ENCODE data around the gene ATXN1. TPM values are rescaled to one million over a fixed set of nuclear protein-coding genes. Genes with fewer than 3 reads are reported as not detected.

ATXN1 gene
- total and polyA plus RNA-seq, 2 of the 8 experiments (the other 6 are each of a cell fraction or from before 2014, with no cell fraction given), result 1.6 to 4.0 TPM

DNA sequence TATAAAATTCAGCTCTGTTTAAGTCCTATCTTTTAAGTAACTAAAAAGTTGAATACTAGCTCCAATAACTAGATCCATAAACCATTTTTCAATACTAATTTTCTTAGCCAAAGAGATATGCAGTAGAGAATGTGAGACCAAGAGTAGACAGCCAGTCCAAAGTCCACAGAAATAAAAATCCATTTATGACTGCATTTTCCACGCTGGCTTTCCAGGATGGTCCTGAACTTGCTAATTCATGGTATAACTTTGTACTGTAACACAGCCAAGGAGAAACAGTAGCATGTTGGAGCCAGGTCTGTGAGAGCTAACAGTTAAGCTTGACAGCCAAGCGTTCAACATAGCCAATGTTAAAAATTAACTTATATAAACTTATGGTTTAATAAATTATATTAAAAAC lies 366.6 kb downstream of the ATXN1 start:
- no peaks in the 10 kb centered on the region for H3K36me3 ChIP-seq (ENCODE audit: control insufficient read depth in 2 of 4, insufficient read depth in 4 of 4, low read length in 3 of 4)
- H2AK5ac ChIP-seq (ENCODE audit: low read depth, low read length), result no peak overlapping the region
- H3K79me1 ChIP-seq (ENCODE audit: low read depth, low read length), result no peaks in the 10 kb centered on the region
- H3K23me2 ChIP-seq (ENCODE audit: low read depth, low read length), result no peaks in the 10 kb centered on the region
- H3K56ac ChIP-seq (replicated peaks; ENCODE audit: insufficient read length, low read depth, low read length), result no peak overlapping the region
- no peaks in the 10 kb centered on the region for H3K27me3 ChIP-seq (replicated peaks in 1 of 4; ENCODE audit: control insufficient read depth in 3 of 4, extremely low read depth in 1 of 4, insufficient read depth in 3 of 4, low read length in 3 of 4)
- H4K5ac ChIP-seq (ENCODE audit: insufficient read length, low read depth, low read length), result no peak overlapping the region
- H3K9ac ChIP-seq (replicated peaks in 1 of 4; ENCODE audit: extremely low read depth in 1 of 4, low read depth in 3 of 4, low read length in 3 of 4), result no peak overlapping the region
- H2BK12ac ChIP-seq (ENCODE audit: low read depth, low read length), result no peak overlapping the region
- WGBS, 2 experiments (ENCODE audit: extremely low coverage in 1 of 2, insufficient coverage in 1 of 2, insufficient read length in 1 of 2, insufficient replicate concordance in 2 of 2, low coverage in 1 of 2, low lambda C conversion rate in 2 of 2, missing lambda C conversion rate in 1 of 2), result 88% methylated on average over 2 of the region's 2 CpGs; no CpG with 5 or more reads in 1 of the 2 experiments
- H4K20me1 ChIP-seq (replicated peaks in 1 of 2; ENCODE audit: control insufficient read depth in 1 of 2, insufficient read depth in 2 of 2, low read length in 2 of 2), result no peaks in the 10 kb centered on the region
- no peak overlapping the region for H3K4me2 ChIP-seq (ENCODE audit: insufficient read depth in 1 of 2, low read depth in 2 of 2, low read length in 2 of 2)
- no peak for TF ChIP-seq SP1 (IDR thresholded peaks at IDR 0.05; ENCODE audit: low read depth, low read length)
- TF ChIP-seq, protein P1, sequence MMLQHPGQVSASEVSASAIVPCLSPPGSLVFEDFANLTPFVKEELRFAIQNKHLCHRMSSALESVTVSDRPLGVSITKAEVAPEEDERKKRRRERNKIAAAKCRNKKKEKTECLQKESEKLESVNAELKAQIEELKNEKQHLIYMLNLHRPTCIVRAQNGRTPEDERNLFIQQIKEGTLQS (IDR thresholded peaks at IDR 0.05; ENCODE audit: insufficient read depth, low read depth, low read length), result no peak
- no peak for TF ChIP-seq SIRT6 (IDR thresholded peaks at IDR 0.05; ENCODE audit: low read length)
- no peak for TF ChIP-seq KDM4A (IDR thresholded peaks at IDR 0.05; ENCODE audit: low read depth, low read length, severe bottlenecking)
- no peak for TF ChIP-seq BRCA1 (IDR thresholded peaks at IDR 0.05; ENCODE audit: low read depth, low read length)
- TF ChIP-seq PHF8 (conservative IDR thresholded peaks at IDR 0.05; ENCODE audit: low read depth, low read length), result no peak
- no peak for TF ChIP-seq NRF1 (IDR thresholded peaks at IDR 0.05; ENCODE audit: low read depth, low read length)
- no peak for TF ChIP-seq TCF12 (IDR thresholded peaks at IDR 0.05; ENCODE audit: low read depth, low read length)
- TF ChIP-seq TAF1 (IDR thresholded peaks at IDR 0.05; ENCODE audit: low read depth, low read length), result no peak
- TF ChIP-seq HDAC6 (IDR thresholded peaks at IDR 0.05; ENCODE audit: low read depth, low read length), result no peak
- no peak for TF ChIP-seq ASH2L (IDR thresholded peaks at IDR 0.05; ENCODE audit: low read length)
- H3K4me3 ChIP-seq (ENCODE audit: extremely low read depth in 1 of 4, insufficient read depth in 2 of 4, low read depth in 3 of 4, low read length in 4 of 4), result no peak overlapping the region
- no peak overlapping the region for H3K27ac ChIP-seq (ENCODE audit: low read depth, low read length)
- no peak for FAIRE-seq
- CTCF ChIA-PET (ENCODE audit: partially characterized antibody), result interaction anchor here (1.1 to 1.5 kb wide), 3 partner anchors 9 to 109 kb away, joined by 4 to 6 read pairs (median 5); no protein-coding TSS in a partner anchor
- no peak overlapping the region for H4K8ac ChIP-seq (ENCODE audit: extremely low read depth, insufficient read depth, low read length)
- no peaks in the 10 kb centered on the region for H3K9me3 ChIP-seq (ENCODE audit: insufficient read depth in 2 of 2, low read depth in 1 of 2, low read length in 1 of 2)
- H3K18ac ChIP-seq (ENCODE audit: extremely low read depth, low read length), result no peak overlapping the region
- H3K79me2 ChIP-seq (ENCODE audit: control insufficient read depth in 1 of 2, insufficient read depth in 2 of 2, low read length in 2 of 2), result no peaks in the 10 kb centered on the region
- no peak overlapping the region for H2BK5ac ChIP-seq (ENCODE audit: low read depth, low read length)
- no peak overlapping the region for H3K4ac ChIP-seq (replicated peaks; ENCODE audit: insufficient read length, low read depth, low read length)
- DNase-seq (ENCODE audit: low read depth in 1 of 2, low spot score in 2 of 2), result no peak
- H2BK120ac ChIP-seq (replicated peaks; ENCODE audit: low read depth, low read length), result no peak overlapping the region
- no peak overlapping the region for H2BK15ac ChIP-seq (ENCODE audit: low read length)
- POLR2A ChIA-PET (ENCODE audit: partially characterized antibody), result no interaction called here
- H3K4me1 ChIP-seq (replicated peaks in 1 of 4; ENCODE audit: control insufficient read depth in 3 of 4, insufficient read depth in 4 of 4, low read length in 3 of 4), result no peaks in the 10 kb centered on the region
- H3K23ac ChIP-seq (ENCODE audit: insufficient read length), result no peak overlapping the region
- H2BK20ac ChIP-seq (ENCODE audit: low read length), result no peak overlapping the region
- H4K91ac ChIP-seq (replicated peaks; ENCODE audit: insufficient read length, low read length), result no peak overlapping the region
- no peak overlapping the region for H3K14ac ChIP-seq (ENCODE audit: insufficient read length)
- H2AFZ ChIP-seq (ENCODE audit: low read length), result no peak overlapping the region
